ENCODE data around the gene OPRD1.
A peak's percentile ranks its signal among the peaks of the same experiment; 100 is the strongest.

OPRD1 gene

DNA sequence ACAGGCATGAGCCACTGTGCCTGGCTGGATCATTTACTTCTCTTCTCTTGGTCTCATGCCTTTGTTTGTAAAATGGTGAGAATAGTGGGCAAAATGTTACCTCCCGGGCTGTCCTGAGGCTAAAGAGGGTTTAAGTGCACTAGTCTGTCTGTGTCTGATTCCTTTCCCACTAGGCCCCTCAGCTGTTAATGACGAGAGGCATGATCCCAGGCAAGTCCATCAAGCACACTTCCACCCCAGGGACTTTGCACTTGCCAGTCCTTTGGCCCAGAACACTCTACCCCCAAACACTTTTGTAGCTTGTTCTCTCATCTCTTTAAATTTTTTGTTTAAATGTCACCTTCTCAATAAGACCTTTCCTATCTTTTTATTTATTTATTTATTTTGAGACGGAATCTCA is 88.6 kb downstream of the OPRD1 start:
- no peaks in the 10 kb centered on the region for H3K9me3 ChIP-seq (ENCODE audit: control insufficient read depth, insufficient read depth, low read depth, low read length)
- H3K4me3 ChIP-seq (ENCODE audit: low read depth, low read length): no peak overlapping the region
- ChIA-PET CTCF (interaction anchor here (0.8 to 1.1 kb wide), 2 partner anchors 136 to 1814 kb away, joined by 3 to 5 read pairs; no protein-coding TSS in a partner anchor), POLR2A (interaction anchor here (1.2 kb wide), 1 partner anchor 14 kb away, joined by 3 read pairs; the partner anchor contains the start of gene EPB41)
- TF ChIP-seq, protein P1, sequence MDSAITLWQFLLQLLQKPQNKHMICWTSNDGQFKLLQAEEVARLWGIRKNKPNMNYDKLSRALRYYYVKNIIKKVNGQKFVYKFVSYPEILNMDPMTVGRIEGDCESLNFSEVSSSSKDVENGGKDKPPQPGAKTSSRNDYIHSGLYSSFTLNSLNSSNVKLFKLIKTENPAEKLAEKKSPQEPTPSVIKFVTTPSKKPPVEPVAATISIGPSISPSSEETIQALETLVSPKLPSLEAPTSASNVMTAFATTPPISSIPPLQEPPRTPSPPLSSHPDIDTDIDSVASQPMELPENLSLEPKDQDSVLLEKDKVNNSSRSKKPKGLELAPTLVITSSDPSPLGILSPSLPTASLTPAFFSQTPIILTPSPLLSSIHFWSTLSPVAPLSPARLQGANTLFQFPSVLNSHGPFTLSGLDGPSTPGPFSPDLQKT (IDR thresholded peaks at IDR 0.05; ENCODE audit: borderline replicate concordance, low read depth, low read length): no peak
- TF ChIP-seq ZNF623 (tag by site-specific recombination; IDR thresholded peaks at IDR 0.05) (peak; percentile 93), MEIS1 (CRISPR knock-in tag; IDR thresholded peaks at IDR 0.05; ENCODE audit: borderline replicate concordance) (no peak), ZNF121 (tag by site-specific recombination; IDR thresholded peaks at IDR 0.05) (no peak), ZNF311 (tag by site-specific recombination; IDR thresholded peaks at IDR 0.05; ENCODE audit: borderline replicate concordance) (no peak)
- TF ChIP-seq, protein P2, sequence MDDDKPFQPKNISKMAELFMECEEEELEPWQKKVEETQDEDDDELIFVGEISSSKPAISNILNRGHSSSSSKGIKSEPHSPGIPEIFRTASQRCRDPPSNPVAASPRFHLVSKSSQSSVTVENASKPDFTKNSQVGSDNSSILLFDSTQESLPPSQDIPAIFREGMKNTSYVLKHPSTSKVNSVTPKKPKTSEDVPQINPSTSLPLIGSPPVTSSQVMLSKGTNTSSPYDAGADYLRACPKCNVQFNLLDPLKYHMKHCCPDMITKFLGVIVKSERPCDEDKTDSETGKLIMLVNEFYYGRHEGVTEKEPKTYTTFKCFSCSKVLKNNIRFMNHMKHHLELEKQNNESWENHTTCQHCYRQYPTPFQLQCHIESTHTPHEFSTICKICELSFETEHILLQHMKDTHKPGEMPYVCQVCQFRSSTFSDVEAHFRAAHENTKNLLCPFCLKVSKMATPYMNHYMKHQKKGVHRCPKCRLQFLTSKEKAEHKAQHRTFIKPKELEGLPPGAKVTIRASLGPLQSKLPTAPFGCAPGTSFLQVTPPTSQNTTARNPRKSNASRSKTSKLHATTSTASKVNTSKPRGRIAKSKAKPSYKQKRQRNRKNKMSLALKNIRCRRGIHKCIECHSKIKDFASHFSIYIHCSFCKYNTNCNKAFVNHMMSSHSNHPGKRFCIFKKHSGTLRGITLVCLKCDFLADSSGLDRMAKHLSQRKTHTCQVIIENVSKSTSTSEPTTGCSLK (tag by site-specific recombination; IDR thresholded peaks at IDR 0.05): no peak
- no peak overlapping the region for H3K27ac ChIP-seq (ENCODE audit: extremely low read depth, low read depth, low read length)
- peaks cover 0 to 3% of the 10 kb centered on the region in 2 experiments; a peak in 1 of 3 replicates for H3K36me3 ChIP-seq (ENCODE audit: control insufficient read depth in 2 of 2, insufficient read depth in 1 of 2, low read length in 2 of 2)
- H3K4me1 ChIP-seq (ENCODE audit: control insufficient read depth, insufficient read depth, low read length): no peaks in the 10 kb centered on the region

DNA sequence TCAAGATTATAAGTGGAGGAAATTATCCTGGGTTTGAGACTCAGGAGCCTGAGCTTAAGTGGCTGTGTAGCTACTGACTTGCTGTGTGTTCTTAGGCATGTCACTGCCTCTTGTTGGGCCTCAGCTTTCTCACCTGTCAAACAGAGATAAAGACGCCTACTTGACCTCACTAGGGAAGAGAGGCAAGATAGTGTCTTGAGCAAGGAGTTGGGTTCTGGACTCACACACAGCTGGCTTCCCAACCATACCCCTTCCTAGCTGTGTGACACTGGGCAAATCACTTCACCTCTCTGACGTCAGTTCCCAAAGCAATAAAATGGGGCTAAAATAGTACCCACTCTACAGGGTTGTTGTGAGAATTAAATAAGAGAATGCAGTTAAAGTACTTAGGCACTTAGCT is 90.8 kb downstream of the OPRD1 start:
- Histone ChIP-seq H3K36me3 (ENCODE audit: control insufficient read depth in 2 of 2, insufficient read depth in 1 of 2, low read length in 2 of 2) (no peaks in the 10 kb centered on the region), H3K9me3 (ENCODE audit: control insufficient read depth, insufficient read depth, low read depth, low read length) (no peaks in the 10 kb centered on the region), H3K27ac (ENCODE audit: extremely low read depth, low read depth, low read length) (no peak overlapping the region), H3K4me3 (ENCODE audit: low read depth, low read length) (no peak overlapping the region), H3K4me1 (ENCODE audit: control insufficient read depth, insufficient read depth, low read length) (no peaks in the 10 kb centered on the region)
- ChIA-PET CTCF (interaction anchor here (0.9 to 1.4 kb wide), 3 partner anchors 21 to 132 kb away, joined by 3 to 5 read pairs (median 3); no protein-coding TSS in a partner anchor), POLR2A (interaction anchor here (1.2 to 1.5 kb wide), 3 partner anchors 9 to 12 kb away, joined by 3 to 8 read pairs (median 4); partner anchors contain the start of gene EPB41)
- TF ChIP-seq ZNF10 (tag by site-specific recombination; IDR thresholded peaks at IDR 0.05) (no peak), ZBTB21 (tag by site-specific recombination; IDR thresholded peaks at IDR 0.05) (no peak), ZNF202 (tag by site-specific recombination; IDR thresholded peaks at IDR 0.05; ENCODE audit: borderline replicate concordance) (no peak), ZNF560 (tag by site-specific recombination; IDR thresholded peaks at IDR 0.05; ENCODE audit: borderline replicate concordance) (no peak), SCRT2 (tag by site-specific recombination; IDR thresholded peaks at IDR 0.05) (no peak)
- TF ChIP-seq, protein P3, sequence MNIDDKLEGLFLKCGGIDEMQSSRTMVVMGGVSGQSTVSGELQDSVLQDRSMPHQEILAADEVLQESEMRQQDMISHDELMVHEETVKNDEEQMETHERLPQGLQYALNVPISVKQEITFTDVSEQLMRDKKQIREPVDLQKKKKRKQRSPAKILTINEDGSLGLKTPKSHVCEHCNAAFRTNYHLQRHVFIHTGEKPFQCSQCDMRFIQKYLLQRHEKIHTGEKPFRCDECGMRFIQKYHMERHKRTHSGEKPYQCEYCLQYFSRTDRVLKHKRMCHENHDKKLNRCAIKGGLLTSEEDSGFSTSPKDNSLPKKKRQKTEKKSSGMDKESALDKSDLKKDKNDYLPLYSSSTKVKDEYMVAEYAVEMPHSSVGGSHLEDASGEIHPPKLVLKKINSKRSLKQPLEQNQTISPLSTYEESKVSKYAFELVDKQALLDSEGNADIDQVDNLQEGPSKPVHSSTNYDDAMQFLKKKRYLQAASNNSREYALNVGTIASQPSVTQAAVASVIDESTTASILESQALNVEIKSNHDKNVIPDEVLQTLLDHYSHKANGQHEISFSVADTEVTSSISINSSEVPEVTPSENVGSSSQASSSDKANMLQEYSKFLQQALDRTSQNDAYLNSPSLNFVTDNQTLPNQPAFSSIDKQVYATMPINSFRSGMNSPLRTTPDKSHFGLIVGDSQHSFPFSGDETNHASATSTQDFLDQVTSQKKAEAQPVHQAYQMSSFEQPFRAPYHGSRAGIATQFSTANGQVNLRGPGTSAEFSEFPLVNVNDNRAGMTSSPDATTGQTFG (tag by site-specific recombination; IDR thresholded peaks at IDR 0.05; ENCODE audit: borderline replicate concordance): no peak

DNA sequence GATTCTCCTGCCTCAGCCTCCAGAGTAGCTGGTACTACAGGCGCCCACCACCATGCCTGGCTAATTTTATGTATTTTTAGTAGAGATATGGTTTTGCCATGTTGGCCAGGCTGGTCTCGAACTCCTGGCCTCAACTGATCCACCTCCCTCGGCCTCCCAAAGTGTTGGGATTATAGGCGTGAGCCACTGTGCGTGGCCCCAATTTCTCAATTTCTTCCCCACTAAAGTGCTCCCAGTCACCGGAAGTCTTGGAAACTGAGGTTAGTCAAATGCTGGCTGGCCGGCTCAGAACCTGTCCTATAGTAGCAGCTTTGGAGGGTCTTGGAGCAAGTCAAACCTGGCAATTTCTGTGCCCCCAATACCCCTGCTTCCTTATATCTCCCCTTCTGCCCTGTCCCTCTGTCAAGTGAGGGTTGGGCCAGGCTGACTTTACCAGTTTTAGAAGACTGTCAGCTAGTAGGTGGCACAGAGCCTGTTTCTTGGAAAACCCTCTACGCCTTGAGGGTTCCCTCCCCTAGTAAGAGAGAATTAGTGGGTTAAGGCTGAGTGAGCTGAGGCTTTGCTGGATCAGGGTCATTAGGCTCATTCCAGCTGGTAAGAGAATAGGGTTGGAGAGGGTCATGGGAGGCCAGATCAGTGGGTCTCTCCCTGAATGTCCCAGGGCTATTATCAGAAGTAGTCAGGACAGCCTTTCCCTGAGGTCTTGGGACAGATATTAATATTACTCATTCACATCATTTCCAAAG is 94.1 kb downstream of the OPRD1 start:
- CTCF ChIA-PET: interaction anchor here (0.6 kb wide), 1 partner anchor 15 kb away, joined by 3 read pairs; no protein-coding TSS in a partner anchor
- no peaks in the 10 kb centered on the region for H3K36me3 ChIP-seq (ENCODE audit: control insufficient read depth in 2 of 2, insufficient read depth in 1 of 2, low read length in 2 of 2)
- no peak overlapping the region for H3K4me3 ChIP-seq (ENCODE audit: low read depth, low read length)
- POLR2A ChIA-PET: no interaction called here
- no peaks in the 10 kb centered on the region for H3K4me1 ChIP-seq (ENCODE audit: control insufficient read depth, insufficient read depth, low read length)
- TF ChIP-seq ZNF146 (tag by site-specific recombination; IDR thresholded peaks at IDR 0.05) (no peak), RBAK (tag by site-specific recombination; IDR thresholded peaks at IDR 0.05) (no peak)
- TF ChIP-seq, protein P4, sequence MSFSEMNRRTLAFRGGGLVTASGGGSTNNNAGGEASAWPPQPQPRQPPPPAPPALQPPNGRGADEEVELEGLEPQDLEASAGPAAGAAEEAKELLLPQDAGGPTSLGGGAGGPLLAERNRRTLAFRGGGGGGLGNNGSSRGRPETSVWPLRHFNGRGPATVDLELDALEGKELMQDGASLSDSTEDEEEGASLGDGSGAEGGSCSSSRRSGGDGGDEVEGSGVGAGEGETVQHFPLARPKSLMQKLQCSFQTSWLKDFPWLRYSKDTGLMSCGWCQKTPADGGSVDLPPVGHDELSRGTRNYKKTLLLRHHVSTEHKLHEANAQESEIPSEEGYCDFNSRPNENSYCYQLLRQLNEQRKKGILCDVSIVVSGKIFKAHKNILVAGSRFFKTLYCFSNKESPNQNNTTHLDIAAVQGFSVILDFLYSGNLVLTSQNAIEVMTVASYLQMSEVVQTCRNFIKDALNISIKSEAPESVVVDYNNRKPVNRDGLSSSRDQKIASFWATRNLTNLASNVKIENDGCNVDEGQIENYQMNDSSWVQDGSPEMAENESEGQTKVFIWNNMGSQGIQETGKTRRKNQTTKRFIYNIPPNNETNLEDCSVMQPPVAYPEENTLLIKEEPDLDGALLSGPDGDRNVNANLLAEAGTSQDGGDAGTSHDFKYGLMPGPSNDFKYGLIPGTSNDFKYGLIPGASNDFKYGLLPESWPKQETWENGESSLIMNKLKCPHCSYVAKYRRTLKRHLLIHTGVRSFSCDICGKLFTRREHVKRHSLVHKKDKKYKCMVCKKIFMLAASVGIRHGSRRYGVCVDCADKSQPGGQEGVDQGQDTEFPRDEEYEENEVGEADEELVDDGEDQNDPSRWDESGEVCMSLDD (tag by site-specific recombination; IDR thresholded peaks at IDR 0.05): no peak
- TF ChIP-seq, protein P1 (IDR thresholded peaks at IDR 0.05; ENCODE audit: borderline replicate concordance, low read depth, low read length): no peak
- no peak overlapping the region for H3K27ac ChIP-seq (ENCODE audit: extremely low read depth, low read depth, low read length)
- H3K9me3 ChIP-seq (ENCODE audit: control insufficient read depth, insufficient read depth, low read depth, low read length): no peaks in the 10 kb centered on the region

Measured in HEK293 (cell line).